Testis (tissue), 3 donors: ENCODE results near the gene VPREB3. TPM values are rescaled to one million over a fixed set of nuclear protein-coding genes. Genes with fewer than 3 reads are reported as not detected.

Experiments
- DNase-seq: peaks from one replicate; pipeline ENCODE4 v3.0.0-alpha.2; 2019
- H3K27ac ChIP-seq, 2 donors: fragments of 200-600 bp; sonication (generic); one replicate each; pipeline ENCODE4 v1.5.1; 2019
- H3K27me3 ChIP-seq: fragments of 200-600 bp; sonication (generic); one replicate; pipeline ENCODE4 v1.5.1; 2019
- H3K36me3 ChIP-seq: fragments of 200-600 bp; sonication (generic); one replicate; pipeline ENCODE4 v1.5.1; 2017; ENCODE audit warnings: low read depth; ENCODE audit errors: missing control alignments
- H3K4me1 ChIP-seq: fragments of 200-600 bp; sonication (generic); one replicate; pipeline ENCODE4 v1.5.1; 2019
- H3K4me3 ChIP-seq, 2 donors: fragments of 200-600 bp; sonication (generic); one replicate each; pipeline ENCODE4 v1.5.1; 2017 to 2019
- H3K9me3 ChIP-seq: fragments of 200-600 bp; sonication (generic); one replicate; pipeline ENCODE4 v1.5.1; 2017
- CTCF ChIP-seq, 3 experiments: fragments of 450-650 bp in 2 of 3; fragments of 200-600 bp in 1 of 3; sonication (generic) in 1 of 3; IDR thresholded peaks; one replicate each; pipeline ENCODE4 v1.5.1; 2016 to 2019; ENCODE audit warnings: antibody characterized with exemption in 3 of 3, mild to moderate bottlenecking in 2 of 3, moderate library complexity in 1 of 3
- POLR2A ChIP-seq: fragments of 450-650 bp; IDR thresholded peaks from one replicate; pipeline ENCODE4 v1.6.1; 2017; ENCODE audit warnings: antibody characterized with exemption, mild to moderate bottlenecking, moderate library complexity
- WGBS, 2 donors: methylation state at CpG; one replicate each; pipeline ENCODE4 v1.1.5; 2018; 5-methylcytosine and 5-hydroxymethylcytosine counted together
- intact Hi-C: fragments of 100-400 bp; cut with DNase I; formaldehyde crosslinking; loops from one replicate; pipeline ENCODE4 v1.15.1; 2023; ENCODE audit warnings: low total_unique reads
- polyA plus RNA-seq: library from polyadenylated mRNA; stranded (reverse); fragments of 350-450 nt; fragmentation: Illumina TruSeq; extraction: RNeasy Lipid Tissue Mini Kit (QIAGEN cat#74804); gene quantifications from one replicate; pipeline ENCODE4 v1.2.3, GENCODE V29; 2014; ENCODE audit warnings: low read depth, low replicate concordance; ENCODE audit not compliant: insufficient read depth
- total RNA-seq, 2 donors: library from RNA; depleted of rRNA; stranded (reverse); fragments of >200 nt; gene quantifications; one replicate each; pipeline ENCODE4 v1.2.3, GENCODE V29; 2016

The VPREB3 gene
- total and polyA plus RNA-seq, 3 donors from 2014 or later, result 0.68 to 1.2 TPM; not detected in 1

GRCh38 chr22:23800297-23801237, 46.3 kb upstream of the VPREB3 start:
- H3K36me3 ChIP-seq, result no peaks in the 10 kb centered on the region
- 95 to 97% methylated on average over 18 of the region's 18 CpGs for WGBS, 2 donors

GRCh38 chr22:23796461-23796860, 42.2 kb upstream of the VPREB3 start:
- Histone ChIP-seq H3K4me1 (peaks cover 7% of the 10 kb centered on the region), H3K9me3 (no peaks in the 10 kb centered on the region), H3K4me3 (no peak overlapping the region), H3K27me3 (no peaks in the 10 kb centered on the region), H3K36me3 (no peaks in the 10 kb centered on the region), H3K27ac (no peak overlapping the region)
- no peak for TF ChIP-seq CTCF (IDR thresholded peaks at IDR 0.05)
- no peak for TF ChIP-seq POLR2A
- WGBS, 2 donors, result 62 to 64% methylated on average over 5 of the region's 5 CpGs
- intact Hi-C loops, result no loop called here
- DNase-seq, result no peak

More at GRCh38 chr22:23800297-23801237, 46.3 kb upstream of the VPREB3 start:
- intact Hi-C loops, result no loop called here
- Histone ChIP-seq H3K4me1 (peaks cover 2% of the 10 kb centered on the region), H3K4me3 (no peak overlapping the region), H3K27ac (no peak overlapping the region), H3K27me3 (no peaks in the 10 kb centered on the region), H3K9me3 (no peaks in the 10 kb centered on the region)
- TF ChIP-seq CTCF (IDR thresholded peaks at IDR 0.05) (no peak), POLR2A (no peak)
- no peak for DNase-seq

- no peak overlapping the region for H3K4me3 ChIP-seq
- 88 to 98% methylated on average over 8 of the region's 8 CpGs for WGBS, 2 donors
- no peak for DNase-seq
- peaks cover 36% of the 10 kb centered on the region for H3K4me1 ChIP-seq
- intact Hi-C loops, result no loop called here
- no peaks in the 10 kb centered on the region for H3K9me3 ChIP-seq
- no peaks in the 10 kb centered on the region for H3K36me3 ChIP-seq
- H3K27ac ChIP-seq, result no peak overlapping the region
- TF ChIP-seq POLR2A (no peak), CTCF (IDR thresholded peaks at IDR 0.05) (no peak)
- H3K27me3 ChIP-seq, result no peaks in the 10 kb centered on the region
Measured at GRCh38 chr22:23793326-23793725, 39.1 kb upstream of the VPREB3 start.

GRCh38 chr22:23791738-23792645, 37.8 kb upstream of the VPREB3 start:
- no peak for DNase-seq
- Histone ChIP-seq H3K4me1 (peaks cover 45% of the 10 kb centered on the region), H3K4me3 (no peak overlapping the region), H3K27me3 (no peaks in the 10 kb centered on the region), H3K9me3 (no peaks in the 10 kb centered on the region), H3K36me3 (no peaks in the 10 kb centered on the region), H3K27ac (no peak overlapping the region)
- TF ChIP-seq CTCF (IDR thresholded peaks at IDR 0.05) (no peak), POLR2A (no peak)
- intact Hi-C loops, result no loop called here
- 73 to 75% methylated on average over 18 to 25 of the region's 25 CpGs for WGBS, 2 donors
